DLD1 (cell line): Measurements from ENCODE around the gene SLC51B.
"Not testable (repeated sequence)": the region's sequence is repeated elsewhere in the genome, so short reads cannot be mapped to it uniquely, and the experiment has no call there.

ENCODE experiments used
- in situ Hi-C: cut with HindIII; loops from 2 replicates; pipeline ENCODE4 v1.10.0; 2017; ENCODE audit warnings: low sequenced_read_pairs

SLC51B gene

GRCh38 chr15:65097651-65098263, 52.6 kb downstream of the SLC51B start:
- in situ Hi-C loops: no loop called here

GRCh38 chr15:65099336-65099735, 54.1 kb downstream of the SLC51B start:
- in situ Hi-C loops: no loop called here

GRCh38 chr15:65099801-65100200, 54.6 kb downstream of the SLC51B start:
- in situ Hi-C loops: not testable (repeated sequence)

DNA sequence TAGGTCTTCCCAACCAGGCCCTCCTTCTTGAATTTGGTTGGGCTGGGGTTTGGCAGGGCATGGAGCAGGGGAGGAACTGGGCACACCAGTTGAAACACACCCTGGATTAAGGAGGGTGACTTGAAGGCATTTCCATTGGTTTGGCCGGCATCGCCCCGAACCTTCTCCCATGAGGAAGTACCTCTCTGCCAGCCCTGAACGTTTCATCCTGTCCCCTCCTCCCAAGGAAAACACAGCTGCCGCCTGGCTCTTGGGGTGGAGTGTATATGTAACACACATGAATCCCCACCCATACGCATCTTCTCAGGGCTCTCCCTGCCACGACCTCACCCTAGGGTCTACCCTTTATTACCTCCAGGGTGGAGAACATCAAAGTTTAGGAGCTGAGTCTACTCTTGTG, 55.3 kb downstream of the SLC51B start:
- in situ Hi-C loops: no loop called here

DNA sequence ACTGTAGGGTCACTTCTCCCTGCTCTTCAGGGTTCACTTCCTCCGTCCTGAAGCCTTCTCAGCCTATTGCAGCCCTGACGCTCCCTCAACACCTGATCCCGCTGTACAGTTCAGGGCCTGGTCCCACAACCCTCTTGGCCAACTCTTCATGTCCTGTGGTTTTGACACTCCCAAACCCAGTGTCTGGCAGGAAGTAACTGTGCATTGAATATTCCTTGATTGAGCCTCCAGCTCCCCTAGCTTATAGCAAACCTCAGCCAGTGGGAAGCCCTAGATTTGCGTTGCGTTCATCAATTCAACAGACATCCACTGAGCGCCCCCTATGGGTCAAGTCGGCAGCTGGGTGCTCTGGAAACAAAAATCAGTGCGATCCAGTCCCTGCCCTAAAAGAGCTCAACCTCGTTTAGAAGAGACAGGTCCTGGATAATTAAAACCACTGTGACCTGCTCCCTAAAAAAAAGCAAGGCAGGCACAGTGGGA, 56.3 kb downstream of the SLC51B start:
- in situ Hi-C loops: no loop called here

DNA sequence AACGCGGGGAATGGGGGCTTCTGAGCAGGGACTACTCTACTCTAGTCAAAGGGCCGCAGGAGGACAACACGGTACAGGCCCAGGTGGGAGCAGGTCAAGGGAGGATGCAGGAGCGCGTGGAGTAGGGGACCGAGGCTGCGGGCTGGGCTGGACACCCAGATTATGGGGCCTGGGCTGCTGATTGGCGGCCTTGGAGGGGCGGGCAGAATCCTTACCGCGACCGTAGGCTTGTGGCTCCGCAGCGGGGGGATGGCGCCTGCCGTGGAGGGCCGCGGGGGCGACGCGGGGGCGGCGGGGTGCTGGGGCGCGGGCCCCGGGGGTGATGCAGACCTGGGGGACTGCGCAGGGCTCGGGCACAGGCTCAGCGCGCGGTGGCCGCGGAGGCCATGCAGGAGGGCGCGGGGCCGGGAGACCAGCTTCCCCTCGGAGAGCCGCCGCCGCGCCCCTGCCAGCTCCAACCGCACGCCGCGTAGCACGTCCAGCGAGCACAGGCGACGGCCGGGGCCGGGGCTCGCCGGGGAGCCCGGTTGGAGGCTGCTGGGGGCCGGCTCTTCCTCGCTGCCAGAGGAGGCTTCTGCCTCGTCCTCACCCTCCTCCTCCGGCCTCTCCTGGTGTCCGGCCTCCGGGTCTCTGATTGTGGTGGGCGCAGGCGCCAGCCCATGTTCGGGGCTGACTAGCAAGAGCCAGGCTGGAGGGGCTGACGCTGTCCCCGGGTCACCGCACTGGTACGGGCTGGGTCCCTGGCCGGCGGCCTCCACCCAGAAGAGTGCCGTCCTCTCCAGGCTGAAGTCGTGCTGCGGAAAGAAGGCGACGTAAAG, 56.9 kb downstream of the SLC51B start:
- in situ Hi-C loops: no loop called here

- in situ Hi-C loops: no loop called here
Measured at GRCh38 chr15:65102912-65103311, 57.7 kb downstream of the SLC51B start.
